Glomerular visceral epithelial cell (primary cell): ENCODE data around the gene ERI2.
"Not testable (repeated sequence)": the region's sequence is repeated elsewhere in the genome, so short reads cannot be mapped to it uniquely, and the experiment has no call there.

Experiments
- DNase-seq: peaks from one replicate; pipeline ENCODE4 v3.0.0-alpha.2; 2016; ENCODE audit errors: extremely low spot score

ERI2 gene

GRCh38 chr16:20764448-20764847, 41.8 kb downstream of the ERI2 start:
- not testable (repeated sequence) for DNase-seq

GRCh38 chr16:20763461-20764232, 42.6 kb downstream of the ERI2 start, which contains the start of gene ACSM3:
TSS of gene ACSM3 (plus strand) at chr16:20764014. CDS start at chr16:20770035, 6,021 bp downstream.
- peak; percentile 93 for DNase-seq

- no peak for DNase-seq
These were observed 43.7 kb downstream of the ERI2 start for GRCh38 chr16:20762404-20763123.

GRCh38 chr16:20761175-20761574, 45.1 kb downstream of the ERI2 start:
- no peak for DNase-seq

- no peak for DNase-seq
These were observed 45.9 kb downstream of the ERI2 start for GRCh38 chr16:20760346-20760745.

GRCh38 chr16:20755799-20756198, 50.5 kb downstream of the ERI2 start:
- not testable (repeated sequence) for DNase-seq

- DNase-seq, result no peak
These were observed 51.0 kb downstream of the ERI2 start for GRCh38 chr16:20755238-20755637.

- DNase-seq, result no peak
These were observed 52.5 kb downstream of the ERI2 start for GRCh38 chr16:20753727-20754126.

GRCh38 chr16:20750558-20750957, 55.7 kb downstream of the ERI2 start:
- no peak for DNase-seq

GRCh38 chr16:20749474-20749873, 56.8 kb downstream of the ERI2 start:
- DNase-seq, result no peak

GRCh38 chr16:20747030-20747816, 59.0 kb downstream of the ERI2 start:
- DNase-seq, result peak; percentile 1

- no peak for DNase-seq
These were observed 59.8 kb downstream of the ERI2 start for GRCh38 chr16:20746461-20746860.
